Keratinocyte (primary cell): ENCODE measurements around the gene KIF3C. TPM values are rescaled to one million over a fixed set of nuclear protein-coding genes. Genes with fewer than 3 reads are reported as not detected.
"Not testable (repeated sequence)": the region's sequence is repeated elsewhere in the genome, so short reads cannot be mapped to it uniquely, and the experiment has no call there.

Experiments used
- DNase-seq: peaks from one replicate; pipeline ENCODE4 v3.0.0-alpha.2; 2011; ENCODE audit warnings: low read depth, missing footprints, low spot score
- FAIRE-seq: peaks from 2 replicates; lab custom pipeline; 2011; peaks lifted over from hg19 to GRCh38; lab: Jason Lieb, UNC
- H2AFZ ChIP-seq: 2 replicates; pipeline ENCODE4 v1.6.0; 2012; ENCODE audit warnings: low read length, control low read depth, inconsistent platforms; ENCODE audit not compliant: control insufficient read depth
- H3K27ac ChIP-seq: 2 replicates; pipeline ENCODE4 v1.5.1; 2011; ENCODE audit warnings: low read length; ENCODE audit not compliant: control insufficient read depth, insufficient read depth
- H3K27me3 ChIP-seq: 3 replicates; pipeline ENCODE4 v1.6.0; 2011; ENCODE audit warnings: low read length; ENCODE audit not compliant: control insufficient read depth, insufficient read depth; ENCODE audit errors: extremely low read depth
- H3K36me3 ChIP-seq, 2 experiments: 2 replicates in 1 of 2; 3 replicates in 1 of 2; pipeline ENCODE4 v1.5.1; 2011; ENCODE audit warnings: low read length in 2 of 2, mild to moderate bottlenecking in 1 of 2; ENCODE audit not compliant: control insufficient read depth in 2 of 2, insufficient read depth in 2 of 2; ENCODE audit errors: extremely low read depth in 1 of 2
- H3K4me1 ChIP-seq: 3 replicates; pipeline ENCODE4 v1.5.1; 2011; ENCODE audit warnings: low read length; ENCODE audit not compliant: control insufficient read depth, insufficient read depth; ENCODE audit errors: extremely low read depth
- H3K4me2 ChIP-seq: 3 replicates; pipeline ENCODE4 v1.6.0; 2011; ENCODE audit warnings: low read depth, low read length; ENCODE audit not compliant: control insufficient read depth, insufficient read depth; ENCODE audit errors: extremely low read depth
- H3K4me3 ChIP-seq, 3 experiments: fragments of 200-600 bp in 1 of 3; sonication (generic) in 1 of 3; 2 replicates in 2 of 3; 3 replicates in 1 of 3; pipeline ENCODE4 v1.5.1; 2011 to 2016; ENCODE audit warnings: low read length in 3 of 3, mild to moderate bottlenecking in 3 of 3, control low read depth in 2 of 3, inconsistent platforms in 1 of 3, low read depth in 1 of 3, mixed read lengths in 1 of 3, mixed run types in 1 of 3, moderate library complexity in 1 of 3; ENCODE audit not compliant: control insufficient read depth in 2 of 3, insufficient read depth in 2 of 3; ENCODE audit errors: extremely low read depth in 1 of 3
- H3K79me2 ChIP-seq: 2 replicates; pipeline ENCODE4 v1.6.0; 2012; ENCODE audit warnings: low read length; ENCODE audit not compliant: control insufficient read depth, insufficient read depth
- H3K9ac ChIP-seq: 3 replicates; pipeline ENCODE4 v1.6.0; 2011; ENCODE audit warnings: low read length; ENCODE audit not compliant: control insufficient read depth, insufficient read depth; ENCODE audit errors: extremely low read depth
- H3K9me1 ChIP-seq: 3 replicates; pipeline ENCODE4 v1.6.0; 2011; ENCODE audit warnings: low read length; ENCODE audit not compliant: control insufficient read depth, insufficient read depth; ENCODE audit errors: extremely low read depth
- H3K9me3 ChIP-seq: 2 replicates; pipeline ENCODE4 v1.5.1; 2012; ENCODE audit warnings: low read depth, low read length; ENCODE audit not compliant: control insufficient read depth
- H4K20me1 ChIP-seq: 3 replicates; pipeline ENCODE4 v1.6.0; 2011; ENCODE audit warnings: low read length; ENCODE audit not compliant: control insufficient read depth, insufficient read depth; ENCODE audit errors: extremely low read depth
- EZH2 ChIP-seq: IDR thresholded peaks from one replicate; pipeline ENCODE4 v1.6.1; 2012; ENCODE audit warnings: inconsistent platforms, mild to moderate bottlenecking, low read length, moderate library complexity
- dilution Hi-C: fragments of 300-500 bp; cut with MboI; formaldehyde crosslinking; loops from one replicate; pipeline ENCODE4 v1.7.0; 2020; ENCODE audit warnings: low sequenced_read_pairs; ENCODE audit not compliant: extremely low pct_ligation_motif_present
- polyA plus RNA-seq, 5 experiments: library from polyadenylated mRNA; depleted of rRNA in 3 of 5; stranded (reverse) in 3 of 5; stranded (forward) in 1 of 5; unstranded in 1 of 5; fragments of >200 nt; gene quantifications; 1 replicate in 1 of 5; 2 replicates in 3 of 5; 3 replicates in 1 of 5; pipeline versions ENCODE4 v1.2.1 to v1.2.3, GENCODE V29; 2011 to 2012; ENCODE audit warnings: missing spikeins in 2 of 5, low read depth in 1 of 5, low replicate concordance in 1 of 5
- TF ChIP-seq, protein P1 (sequence below), 3 experiments: IDR thresholded peaks in 1 of 3; conservative IDR thresholded peaks in 1 of 3; optimal IDR thresholded peaks in 1 of 3; 2 replicates in 2 of 3; 3 replicates in 1 of 3; pipeline versions ENCODE3 to v1.5.1; 2011; ENCODE audit warnings: low read length in 3 of 3, mild to moderate bottlenecking in 3 of 3, moderate library complexity in 2 of 3, control low read depth in 1 of 3, inconsistent platforms in 1 of 3; ENCODE audit not compliant: insufficient read depth in 2 of 3; ENCODE audit errors: extremely low read depth in 1 of 3

The KIF3C gene
- polyA plus RNA-seq, 1 donor (not counting 4 experiments of a cell fraction or from before 2014, with no cell fraction given): 6.5 TPM

DNA sequence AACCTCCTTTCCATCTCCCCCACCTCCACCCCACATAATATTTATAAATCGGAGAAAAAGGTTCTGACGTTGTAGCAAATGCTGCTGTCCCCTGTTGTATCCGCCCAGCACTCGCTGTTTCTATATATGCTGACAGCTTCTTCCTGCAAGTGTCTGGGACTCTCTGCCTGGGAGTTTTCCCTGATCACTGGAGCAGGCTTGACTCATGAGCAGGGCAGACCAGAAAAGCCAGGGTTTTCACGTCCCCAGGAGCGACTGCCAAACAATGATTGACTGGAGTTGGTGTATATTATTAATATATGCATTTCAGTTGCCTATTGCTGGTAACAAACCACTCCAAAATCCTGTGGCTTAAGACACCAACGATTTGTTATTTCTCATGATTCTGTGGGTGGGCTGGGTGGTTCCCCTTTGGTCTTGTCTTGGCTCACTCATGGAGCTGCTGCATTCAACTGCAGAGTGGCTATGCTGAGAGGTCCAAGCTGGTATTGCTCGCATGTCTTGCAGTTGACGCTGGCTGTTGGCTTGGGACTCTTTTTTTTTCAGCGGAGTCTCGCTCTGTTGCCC is 82.8 kb downstream of the KIF3C start:
- Histone ChIP-seq H3K36me3 (no peaks in the 10 kb centered on the region), H3K9me1 (no peaks in the 10 kb centered on the region), H3K27ac (no peak overlapping the region), H3K4me2 (no peak overlapping the region), H3K9me3 (no peaks in the 10 kb centered on the region), H3K4me3 (no peak overlapping the region), H2AFZ (no peak overlapping the region), H4K20me1 (no peaks in the 10 kb centered on the region), H3K4me1 (no peaks in the 10 kb centered on the region), H3K79me2 (no peaks in the 10 kb centered on the region), H3K9ac (no peak overlapping the region), H3K27me3 (no peaks in the 10 kb centered on the region)
- TF ChIP-seq EZH2: no peak
- TF ChIP-seq, protein P1, sequence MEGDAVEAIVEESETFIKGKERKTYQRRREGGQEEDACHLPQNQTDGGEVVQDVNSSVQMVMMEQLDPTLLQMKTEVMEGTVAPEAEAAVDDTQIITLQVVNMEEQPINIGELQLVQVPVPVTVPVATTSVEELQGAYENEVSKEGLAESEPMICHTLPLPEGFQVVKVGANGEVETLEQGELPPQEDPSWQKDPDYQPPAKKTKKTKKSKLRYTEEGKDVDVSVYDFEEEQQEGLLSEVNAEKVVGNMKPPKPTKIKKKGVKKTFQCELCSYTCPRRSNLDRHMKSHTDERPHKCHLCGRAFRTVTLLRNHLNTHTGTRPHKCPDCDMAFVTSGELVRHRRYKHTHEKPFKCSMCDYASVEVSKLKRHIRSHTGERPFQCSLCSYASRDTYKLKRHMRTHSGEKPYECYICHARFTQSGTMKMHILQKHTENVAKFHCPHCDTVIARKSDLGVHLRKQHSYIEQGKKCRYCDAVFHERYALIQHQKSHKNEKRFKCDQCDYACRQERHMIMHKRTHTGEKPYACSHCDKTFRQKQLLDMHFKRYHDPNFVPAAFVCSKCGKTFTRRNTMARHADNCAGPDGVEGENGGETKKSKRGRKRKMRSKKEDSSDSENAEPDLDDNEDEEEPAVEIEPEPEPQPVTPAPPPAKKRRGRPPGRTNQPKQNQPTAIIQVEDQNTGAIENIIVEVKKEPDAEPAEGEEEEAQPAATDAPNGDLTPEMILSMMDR (optimal IDR thresholded peaks at IDR 0.05 in 1 of 3, IDR thresholded peaks at IDR 0.05 in 1 of 3, conservative IDR thresholded peaks at IDR 0.05 in 1 of 3; ENCODE audit: extremely low read depth in 1 of 3, insufficient read depth in 2 of 3, low read length in 3 of 3): no peak
- dilution Hi-C loops: no loop called here
- FAIRE-seq: no peak
- DNase-seq: no peak

- dilution Hi-C loops: no loop called here
- FAIRE-seq (no peak), DNase-seq (no peak)
- no peaks in the 10 kb centered on the region for H3K9me3 ChIP-seq
- H3K27ac ChIP-seq: no peak overlapping the region
- no peaks in the 10 kb centered on the region for H3K36me3 ChIP-seq
- no peak overlapping the region for H3K4me3 ChIP-seq
- no peaks in the 10 kb centered on the region for H3K9me1 ChIP-seq
- H4K20me1 ChIP-seq: no peaks in the 10 kb centered on the region
- H3K9ac ChIP-seq: no peak overlapping the region
- no peaks in the 10 kb centered on the region for H3K4me1 ChIP-seq
- H3K27me3 ChIP-seq: no peaks in the 10 kb centered on the region
- H3K4me2 ChIP-seq: no peak overlapping the region
- TF ChIP-seq, protein P1 (optimal IDR thresholded peaks at IDR 0.05 in 1 of 3, IDR thresholded peaks at IDR 0.05 in 1 of 3, conservative IDR thresholded peaks at IDR 0.05 in 1 of 3; ENCODE audit: extremely low read depth in 1 of 3, insufficient read depth in 2 of 3, low read length in 3 of 3): no peak
- TF ChIP-seq EZH2: no peak
- H2AFZ ChIP-seq: no peak overlapping the region
- H3K79me2 ChIP-seq: no peaks in the 10 kb centered on the region
Measured at GRCh38 chr2:25897506-25897905, 84.8 kb downstream of the KIF3C start.

GRCh38 chr2:25896308-25896707 is 86.0 kb downstream of the KIF3C start:
- H3K27me3 ChIP-seq, H3K79me2 ChIP-seq, H3K4me2 ChIP-seq, H3K4me3 ChIP-seq, H3K4me1 ChIP-seq, dilution Hi-C loops, H2AFZ ChIP-seq, FAIRE-seq, H3K27ac ChIP-seq, H3K9me3 ChIP-seq, DNase-seq, H3K36me3 ChIP-seq, H3K9ac ChIP-seq, H4K20me1 ChIP-seq, H3K9me1 ChIP-seq: not testable (repeated sequence)
